GM12875 (cell line): ENCODE measurements around the gene SEMA3C.

Experiments used
- H3K4me3 ChIP-seq: one replicate; pipeline ENCODE4 v1.5.1; 2011; ENCODE audit warnings: low read depth, low read length, control low read depth
- TF ChIP-seq, protein P1 (sequence below): IDR thresholded peaks from 2 replicates; pipeline ENCODE4 v1.5.1; 2011; ENCODE audit warnings: low read depth, mild to moderate bottlenecking, control low read depth, inconsistent platforms, low read length, moderate library complexity, borderline replicate concordance; ENCODE audit not compliant: insufficient read depth

The SEMA3C gene

GRCh38 chr7:80724249-80724871 lies 194.5 kb downstream of the SEMA3C start:
- TF ChIP-seq, protein P1, sequence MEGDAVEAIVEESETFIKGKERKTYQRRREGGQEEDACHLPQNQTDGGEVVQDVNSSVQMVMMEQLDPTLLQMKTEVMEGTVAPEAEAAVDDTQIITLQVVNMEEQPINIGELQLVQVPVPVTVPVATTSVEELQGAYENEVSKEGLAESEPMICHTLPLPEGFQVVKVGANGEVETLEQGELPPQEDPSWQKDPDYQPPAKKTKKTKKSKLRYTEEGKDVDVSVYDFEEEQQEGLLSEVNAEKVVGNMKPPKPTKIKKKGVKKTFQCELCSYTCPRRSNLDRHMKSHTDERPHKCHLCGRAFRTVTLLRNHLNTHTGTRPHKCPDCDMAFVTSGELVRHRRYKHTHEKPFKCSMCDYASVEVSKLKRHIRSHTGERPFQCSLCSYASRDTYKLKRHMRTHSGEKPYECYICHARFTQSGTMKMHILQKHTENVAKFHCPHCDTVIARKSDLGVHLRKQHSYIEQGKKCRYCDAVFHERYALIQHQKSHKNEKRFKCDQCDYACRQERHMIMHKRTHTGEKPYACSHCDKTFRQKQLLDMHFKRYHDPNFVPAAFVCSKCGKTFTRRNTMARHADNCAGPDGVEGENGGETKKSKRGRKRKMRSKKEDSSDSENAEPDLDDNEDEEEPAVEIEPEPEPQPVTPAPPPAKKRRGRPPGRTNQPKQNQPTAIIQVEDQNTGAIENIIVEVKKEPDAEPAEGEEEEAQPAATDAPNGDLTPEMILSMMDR = no peak
- H3K4me3 ChIP-seq = no peak overlapping the region

GRCh38 chr7:80722616-80723195 lies 196.1 kb downstream of the SEMA3C start:
- TF ChIP-seq, protein P1 = no peak
- no peak overlapping the region for H3K4me3 ChIP-seq

DNA sequence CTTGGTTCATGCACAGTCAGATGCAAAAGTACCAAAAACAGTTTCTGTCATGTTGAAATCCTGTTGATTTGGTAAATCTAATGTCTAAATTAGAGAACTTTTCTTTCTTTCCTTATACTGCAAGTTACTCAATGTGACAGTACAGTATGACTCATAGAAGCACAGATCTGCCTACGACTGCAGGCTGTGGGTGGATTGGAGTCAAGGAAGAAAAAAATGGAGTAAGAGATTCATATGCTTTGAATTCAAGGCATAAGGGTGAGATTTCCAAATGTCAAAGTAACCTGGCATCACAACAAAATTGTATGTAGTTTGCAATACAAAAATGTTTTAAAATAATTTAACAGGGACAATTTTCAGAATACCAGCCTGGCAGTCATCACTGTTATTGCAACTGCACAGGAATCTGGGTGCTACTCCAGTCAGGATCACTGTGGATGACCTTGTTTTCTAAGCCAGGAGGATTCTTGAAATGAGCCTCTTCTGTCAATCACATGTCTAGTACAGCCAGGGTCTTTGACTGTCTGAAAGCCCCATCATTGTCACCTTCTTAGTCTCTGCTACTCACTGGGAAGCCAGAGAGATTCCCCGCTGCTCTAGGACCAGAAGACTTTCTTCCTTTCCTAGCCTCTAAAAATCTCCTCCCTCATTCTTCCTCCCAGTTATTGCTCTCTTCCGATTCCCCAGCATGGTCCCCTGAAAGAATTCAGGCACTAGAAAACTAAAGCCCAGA lies 196.8 kb downstream of the SEMA3C start:
- TF ChIP-seq, protein P1 = no peak
- H3K4me3 ChIP-seq = no peak overlapping the region

DNA sequence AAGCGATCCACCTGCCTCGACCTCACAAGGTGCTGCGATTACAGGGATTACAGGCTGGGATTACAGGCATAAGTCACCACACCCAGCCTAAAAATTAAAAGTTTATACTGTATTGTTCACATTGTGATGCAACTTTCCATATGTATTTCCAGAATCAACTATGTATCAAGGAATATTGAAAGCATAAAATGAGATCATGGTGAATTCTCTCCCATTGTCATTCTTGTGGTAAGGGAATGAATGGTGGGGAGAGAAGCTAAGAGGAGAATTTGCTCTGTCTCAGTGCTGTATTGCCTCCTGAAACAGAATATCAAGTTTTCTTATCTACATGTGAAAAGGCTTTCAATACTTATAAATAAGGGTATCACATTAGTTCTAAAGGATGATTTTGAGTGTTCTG lies 198.7 kb downstream of the SEMA3C start:
- TF ChIP-seq, protein P1 = no peak
- H3K4me3 ChIP-seq = no peak overlapping the region

DNA sequence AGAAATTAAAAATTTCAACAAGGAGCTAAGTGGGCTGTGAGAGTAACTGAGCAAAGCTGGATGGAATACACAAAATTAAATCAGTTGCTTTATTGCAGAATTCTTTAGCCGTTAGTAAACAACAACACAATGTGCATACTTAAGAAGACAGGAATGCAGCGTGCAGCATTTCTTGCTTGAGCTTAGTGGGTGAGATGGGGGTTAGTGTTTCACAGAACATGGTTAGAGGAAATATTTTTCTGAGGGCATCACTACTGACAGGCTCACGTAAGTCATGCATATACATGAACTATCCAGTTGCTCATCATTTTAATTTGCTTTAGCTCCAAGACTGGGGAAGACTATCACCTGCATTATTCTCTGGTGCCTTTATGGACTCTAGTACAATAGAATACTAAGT lies 199.6 kb downstream of the SEMA3C start:
- no peak overlapping the region for H3K4me3 ChIP-seq
- TF ChIP-seq, protein P1 = no peak

- TF ChIP-seq, protein P1 = no peak
- H3K4me3 ChIP-seq = no peak overlapping the region
These were observed 207.3 kb downstream of the SEMA3C start for GRCh38 chr7:80711531-80711930.
